GM12865 (cell line): ENCODE data around the gene PROX1.

ENCODE experiments used
- DNase-seq: peaks from one replicate; pipeline ENCODE4 v3.0.0; 2010; ENCODE audit warnings: low read depth
- H3K4me3 ChIP-seq: 2 replicates; pipeline ENCODE4 v1.5.1; 2011; ENCODE audit warnings: mild to moderate bottlenecking, low read depth, low read length, control low read depth
- CTCF ChIP-seq: IDR thresholded peaks from 2 replicates; pipeline ENCODE4 v1.5.1; 2011; ENCODE audit warnings: low read length, control low read depth, low read depth, inconsistent platforms; ENCODE audit not compliant: insufficient read depth; ENCODE audit errors: missing control alignments

PROX1 gene

GRCh38 chr1:214067397-214067796 lies 79.6 kb downstream of the PROX1 start:
- no peak overlapping the region for H3K4me3 ChIP-seq
- no peak for DNase-seq
- no peak for TF ChIP-seq CTCF

DNA sequence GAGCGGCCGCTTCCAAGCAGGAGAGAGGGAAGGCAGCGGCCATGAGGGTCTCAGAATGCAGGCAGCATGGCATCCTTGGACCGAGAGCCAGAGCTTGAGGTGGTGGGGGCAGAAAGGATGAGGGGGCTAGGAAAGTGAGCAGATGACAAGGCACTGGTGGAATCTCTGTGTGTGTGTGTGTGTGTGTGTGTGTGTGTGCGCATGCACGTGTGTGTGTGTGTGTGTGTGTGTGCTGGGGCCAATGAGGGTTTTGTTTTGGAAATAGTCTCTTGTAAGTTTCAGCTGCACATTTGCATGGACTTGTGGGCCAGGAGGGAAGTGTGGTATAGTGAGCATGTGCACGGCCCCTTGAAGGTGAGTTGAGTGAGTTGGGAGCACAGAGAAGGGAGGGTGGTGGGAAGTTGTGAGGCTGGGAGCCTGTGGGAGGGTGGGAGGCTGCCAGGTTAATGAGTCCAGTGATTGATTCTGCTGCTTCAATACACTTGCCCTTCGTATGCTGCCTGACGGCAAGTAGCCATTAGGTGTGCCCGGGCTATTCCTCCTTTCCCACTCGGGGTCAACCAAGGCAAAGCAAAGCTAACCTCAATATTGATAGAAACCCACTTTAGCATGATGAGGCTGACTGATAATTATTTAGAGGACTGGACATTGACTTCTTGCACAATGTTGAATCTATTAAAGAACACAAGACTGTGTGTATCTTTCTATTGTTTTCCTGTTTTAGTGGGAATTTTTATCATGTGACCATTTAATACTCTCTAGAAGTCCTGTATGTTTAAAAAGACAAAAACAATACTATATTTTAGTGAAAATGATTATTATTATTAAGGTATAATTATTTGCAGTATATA lies 80.3 kb downstream of the PROX1 start:
- H3K4me3 ChIP-seq, result no peak overlapping the region
- no peak for DNase-seq
- no peak for TF ChIP-seq CTCF

DNA sequence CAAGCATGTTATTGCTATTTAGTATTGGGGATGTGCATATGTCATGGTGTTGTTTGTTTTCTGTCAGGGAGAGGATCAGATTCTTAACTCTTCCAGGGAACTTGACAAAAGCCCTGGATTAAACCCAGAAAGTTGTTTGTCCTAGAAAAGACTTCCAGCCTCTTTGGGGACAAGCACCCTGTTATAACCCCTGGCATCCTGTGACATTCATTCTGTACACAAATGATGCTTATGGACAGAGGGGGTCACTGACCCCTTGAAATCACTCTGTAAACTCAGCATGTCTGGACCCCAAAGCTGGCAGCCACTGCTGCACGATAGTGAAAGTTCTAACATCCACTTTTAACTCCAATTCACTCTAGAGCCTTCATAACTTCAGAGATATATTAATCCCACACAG lies 81.2 kb downstream of the PROX1 start:
- DNase-seq, result no peak
- H3K4me3 ChIP-seq, result no peak overlapping the region
- no peak for TF ChIP-seq CTCF

- H3K4me3 ChIP-seq, result no peak overlapping the region
- no peak for TF ChIP-seq CTCF
- no peak for DNase-seq
These were observed 83.7 kb downstream of the PROX1 start for GRCh38 chr1:214071469-214071868.

DNA sequence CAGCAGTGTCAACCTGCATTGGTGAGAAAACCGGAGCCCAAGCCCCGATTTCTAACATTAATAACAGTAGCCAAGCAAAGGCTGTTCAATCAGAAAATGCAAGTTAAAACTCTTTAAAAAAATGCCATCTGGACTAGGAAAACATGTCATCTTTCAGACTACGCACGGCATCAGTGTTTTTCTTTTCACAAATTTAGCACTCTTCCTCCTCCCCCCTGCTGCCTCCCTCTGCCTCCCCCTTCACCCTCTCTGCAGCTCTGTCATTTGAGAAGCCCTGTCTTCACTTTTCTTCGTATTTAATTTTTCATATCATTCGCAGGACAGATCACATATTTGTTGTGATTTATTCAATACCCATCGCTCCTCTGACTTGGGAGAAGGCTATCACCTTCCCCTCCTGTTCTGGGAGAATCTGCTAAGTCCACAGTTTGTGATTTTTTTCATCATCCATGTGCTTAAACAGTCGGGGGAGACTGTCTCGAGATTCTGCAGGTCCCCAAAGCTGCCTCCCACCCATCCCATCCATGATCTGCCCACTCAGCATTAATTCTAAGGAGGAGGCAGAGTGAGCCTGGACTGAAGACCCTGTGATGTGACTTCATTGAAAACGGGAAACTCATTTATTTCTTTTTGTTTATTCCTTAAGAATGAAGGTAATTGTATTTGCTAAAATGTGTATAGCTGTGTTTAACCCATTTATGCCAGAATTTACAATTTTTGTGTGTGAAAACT lies 84.8 kb downstream of the PROX1 start:
- no peak overlapping the region for H3K4me3 ChIP-seq
- no peak for DNase-seq
- no peak for TF ChIP-seq CTCF

DNA sequence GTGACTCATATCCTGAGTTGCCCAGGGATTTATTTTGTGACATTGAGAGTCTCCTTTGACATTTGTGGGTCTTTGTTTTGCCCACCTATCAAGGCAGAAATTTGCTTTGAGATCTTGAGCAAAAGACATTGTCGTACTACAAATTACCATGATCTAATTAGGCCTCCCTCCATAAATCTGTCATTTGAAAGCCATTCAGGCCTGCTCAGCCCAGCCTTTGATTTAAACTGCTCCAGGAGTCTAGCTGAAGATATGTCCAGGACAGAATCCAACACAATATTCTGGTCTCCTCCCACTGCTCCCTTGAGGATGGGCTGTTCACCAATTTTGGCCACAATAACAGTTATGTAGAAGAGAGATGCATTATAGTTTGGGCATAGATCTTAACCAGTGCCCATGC lies 86.7 kb downstream of the PROX1 start:
- no peak for DNase-seq
- TF ChIP-seq CTCF, result no peak
- H3K4me3 ChIP-seq, result no peak overlapping the region
